Activated CD8-positive, alpha-beta memory T cell treated with anti-CD3 and anti-CD28 coated beads, Interleukin-2, amount 50 U/mL, for 24 hours (primary cell): ENCODE data around the gene DCAF11.

Source experiments
- DNase-seq: peaks from one replicate; pipeline ENCODE4 v3.0.0-alpha.2; 2020; ENCODE audit errors: extremely low read depth

Gene DCAF11

DNA sequence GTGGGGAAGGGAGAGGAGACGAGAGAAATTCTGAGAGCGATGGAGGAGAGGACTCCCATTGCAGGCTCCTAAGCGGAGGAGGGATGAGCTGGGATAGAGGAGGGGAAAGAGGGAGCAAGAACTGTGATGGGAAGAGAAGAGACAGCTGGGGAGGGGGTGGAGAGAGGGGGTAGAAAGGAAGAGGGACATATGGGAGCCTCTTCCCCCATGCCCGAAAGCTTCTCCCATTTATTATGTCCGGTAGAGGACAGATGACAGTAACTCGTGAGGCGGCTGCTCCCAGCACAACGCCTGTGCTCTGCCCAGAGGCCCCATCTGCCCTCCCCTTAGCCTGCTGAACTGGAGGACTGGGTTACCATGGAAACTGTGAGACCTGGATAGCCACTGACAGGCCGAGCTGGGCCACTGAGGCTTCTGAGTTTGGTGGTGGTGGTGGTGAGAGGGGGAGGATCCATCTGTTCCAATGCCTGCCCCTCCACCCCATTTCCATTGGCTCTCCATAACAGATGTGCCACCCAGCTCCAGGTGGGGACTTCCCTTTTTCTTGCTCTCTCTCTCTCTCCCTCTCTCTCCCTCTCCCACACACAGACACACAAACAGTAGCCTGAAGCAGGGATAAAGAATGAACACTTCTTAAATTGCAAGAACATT, 35.0 kb upstream of the DCAF11 start:
- no peak for DNase-seq

- no peak for DNase-seq
These were observed 34.4 kb upstream of the DCAF11 start for GRCh38 chr14:24080142-24080530.

- DNase-seq, result peak; percentile 46
These were observed 33.5 kb upstream of the DCAF11 start for GRCh38 chr14:24080888-24081738.

DNA sequence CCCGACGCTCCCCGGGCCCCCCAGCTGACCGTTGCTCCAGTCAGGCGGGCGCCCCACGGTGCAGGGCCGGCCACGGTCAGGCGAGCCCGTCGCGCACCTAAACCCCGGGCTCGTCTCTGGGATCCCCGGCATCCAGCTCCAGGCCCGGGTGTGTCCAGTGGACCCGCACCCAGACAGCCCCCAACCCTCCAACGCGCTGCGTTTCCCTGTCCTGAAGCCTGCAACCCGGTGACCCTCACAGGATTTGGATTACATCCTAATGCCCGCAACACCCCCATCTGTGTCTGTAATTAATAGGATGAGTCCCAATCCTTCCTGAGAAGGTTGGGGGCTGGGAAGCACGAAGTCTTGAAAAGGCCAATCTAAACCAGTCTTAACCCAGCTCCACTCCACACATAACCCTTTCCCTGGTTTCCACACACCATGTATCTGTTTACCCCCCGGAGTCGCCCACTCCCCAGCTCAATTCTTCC, 32.8 kb upstream of the DCAF11 start:
- no peak for DNase-seq

- DNase-seq, result no peak
These were observed 32.0 kb upstream of the DCAF11 start for GRCh38 chr14:24082411-24083080.

GRCh38 chr14:24083462-24083861, 31.1 kb upstream of the DCAF11 start:
- no peak for DNase-seq

GRCh38 chr14:24084440-24084839, 30.1 kb upstream of the DCAF11 start:
- no peak for DNase-seq

DNA sequence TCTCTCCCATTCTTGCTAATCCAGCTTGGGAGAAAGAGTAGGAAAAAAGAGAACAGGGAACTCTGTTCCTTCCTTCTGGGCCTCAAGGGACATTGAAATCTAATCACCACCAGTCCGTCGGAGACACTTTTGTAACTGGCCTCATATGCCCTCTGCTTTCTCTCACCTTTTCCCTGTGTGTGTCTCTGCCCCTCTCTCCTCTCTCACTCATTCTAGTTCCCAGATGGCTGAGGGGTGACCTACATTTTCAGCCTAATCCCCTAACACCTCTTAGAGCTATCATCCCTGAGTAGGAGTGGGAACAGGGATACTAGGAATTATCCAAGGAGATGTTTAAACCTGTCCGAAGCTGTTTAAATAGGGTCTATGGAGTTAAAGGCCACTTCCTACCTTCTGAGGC, 29.4 kb upstream of the DCAF11 start:
- no peak for DNase-seq

DNA sequence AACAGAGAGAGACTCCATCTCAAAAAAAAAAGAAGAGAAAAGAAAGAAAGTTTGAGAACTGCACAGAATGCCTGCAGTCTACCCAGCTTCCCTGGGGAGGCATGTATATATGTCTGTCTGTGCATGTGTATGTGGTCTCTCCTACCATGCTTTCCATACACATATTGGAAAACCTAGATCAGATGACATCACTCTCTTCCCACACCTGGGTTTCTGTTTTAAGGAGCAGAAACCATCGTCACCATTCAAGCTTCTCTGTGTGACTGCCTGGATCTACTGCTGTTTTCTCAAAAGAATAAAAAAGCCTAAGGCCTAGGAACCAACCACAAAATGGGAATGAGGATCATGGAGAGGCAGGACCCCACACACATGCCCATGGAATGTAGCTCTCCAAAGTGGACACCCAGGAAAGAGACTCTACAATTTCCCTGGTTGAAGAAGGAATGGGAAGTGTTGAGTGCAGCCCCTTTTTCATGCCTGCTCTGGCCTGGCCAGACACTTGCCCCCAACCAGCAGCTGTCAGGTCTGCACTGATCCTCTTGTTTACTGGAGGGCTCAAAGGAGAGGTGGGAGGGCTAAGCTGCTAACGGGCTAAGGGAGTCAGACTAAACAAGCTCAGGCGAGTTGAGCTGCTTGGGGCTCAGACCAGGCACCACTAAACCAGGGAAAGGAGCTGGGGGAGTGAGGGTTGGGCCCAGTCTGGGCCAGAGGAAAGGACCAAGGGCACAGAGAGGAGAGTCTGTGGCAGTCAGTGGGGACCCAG, 28.2 kb upstream of the DCAF11 start:
- no peak for DNase-seq

- DNase-seq, result no peak
These were observed 27.6 kb upstream of the DCAF11 start for GRCh38 chr14:24087004-24087403.

DNA sequence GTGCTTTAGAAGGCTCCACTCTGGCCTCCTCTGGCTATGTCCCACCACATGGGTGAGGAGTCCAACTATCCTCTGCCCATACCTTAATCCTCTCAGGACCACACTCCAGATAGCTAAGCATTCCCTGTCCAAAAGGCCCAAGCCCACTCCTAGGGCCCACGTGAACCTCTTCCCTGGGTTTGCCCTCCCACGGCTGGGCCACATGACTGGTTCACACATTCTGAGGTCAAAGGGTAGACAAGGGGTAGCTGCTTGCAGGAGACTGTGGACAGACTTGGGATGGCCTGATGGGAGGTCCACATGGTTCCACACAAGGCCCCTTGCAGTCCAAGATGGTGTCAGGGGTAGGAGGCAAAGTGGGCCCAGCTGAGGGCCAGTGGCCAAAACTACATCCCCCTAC, 26.5 kb upstream of the DCAF11 start:
- DNase-seq, result no peak

DNA sequence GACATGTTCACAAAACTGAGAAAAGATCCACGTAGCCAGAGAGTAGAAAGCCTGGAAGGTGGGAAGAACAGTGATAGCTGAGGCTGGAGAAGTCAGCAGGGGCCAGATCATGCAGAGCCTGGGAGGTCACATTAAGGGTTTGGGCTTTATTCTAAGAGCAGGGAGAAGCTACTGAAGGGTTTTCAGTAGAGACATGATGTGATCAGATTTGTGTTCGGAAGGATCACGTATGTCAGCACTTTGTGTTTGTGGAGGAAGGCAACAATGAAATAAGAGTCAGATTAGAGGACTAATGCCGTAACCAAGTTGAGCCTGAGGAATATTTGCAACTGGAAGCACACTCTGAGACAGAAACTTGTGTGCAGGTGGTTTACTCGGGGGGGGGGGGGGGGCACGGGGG, 24.7 kb upstream of the DCAF11 start:
- DNase-seq, result no peak

GRCh38 chr14:24092110-24092504, 22.5 kb upstream of the DCAF11 start:
- DNase-seq, result no peak

DNA sequence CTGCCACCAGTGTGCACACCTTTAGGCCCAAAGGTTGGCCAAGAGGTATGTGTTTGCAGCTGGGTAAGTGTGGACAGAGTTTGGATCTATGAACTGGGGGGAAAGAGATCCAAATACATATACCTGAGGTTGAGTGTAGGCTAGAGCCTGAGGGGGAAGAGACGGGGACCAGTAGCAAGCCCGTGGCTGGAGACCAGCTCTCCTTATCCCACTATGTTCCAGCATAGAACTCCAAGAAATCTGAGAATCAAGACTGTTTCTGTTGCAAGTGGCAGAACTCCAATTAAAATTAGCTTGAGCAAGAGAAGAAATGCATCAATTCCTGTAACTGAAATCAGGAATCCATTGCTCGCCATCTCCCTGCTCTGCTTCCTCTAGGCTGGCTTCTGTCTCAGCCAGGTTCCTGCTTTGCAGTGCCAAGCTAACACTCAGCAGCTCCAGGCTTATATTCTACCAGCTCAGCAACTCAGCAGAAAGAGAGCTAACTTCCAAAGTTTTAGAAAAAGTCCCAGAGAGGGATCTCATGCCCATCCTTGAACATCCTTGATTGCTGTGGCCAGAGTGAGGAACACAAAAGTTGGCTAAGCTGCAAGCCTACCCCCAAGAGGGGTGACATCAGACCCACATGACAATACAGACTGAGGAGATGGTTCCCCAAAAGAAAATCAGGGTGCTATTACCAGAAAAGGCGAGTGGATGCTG, 21.9 kb upstream of the DCAF11 start:
- no peak for DNase-seq

- no peak for DNase-seq
These were observed 21.2 kb upstream of the DCAF11 start for GRCh38 chr14:24093207-24093900.

- DNase-seq, result peak; percentile 56
These were observed 20.4 kb upstream of the DCAF11 start, which contains the start of gene PCK2 for GRCh38 chr14:24093901-24094840. Gene PCK2, plus strand, starts transcription at chr14:24094311. Its CDS starts 95 bp downstream, at chr14:24094406.

DNA sequence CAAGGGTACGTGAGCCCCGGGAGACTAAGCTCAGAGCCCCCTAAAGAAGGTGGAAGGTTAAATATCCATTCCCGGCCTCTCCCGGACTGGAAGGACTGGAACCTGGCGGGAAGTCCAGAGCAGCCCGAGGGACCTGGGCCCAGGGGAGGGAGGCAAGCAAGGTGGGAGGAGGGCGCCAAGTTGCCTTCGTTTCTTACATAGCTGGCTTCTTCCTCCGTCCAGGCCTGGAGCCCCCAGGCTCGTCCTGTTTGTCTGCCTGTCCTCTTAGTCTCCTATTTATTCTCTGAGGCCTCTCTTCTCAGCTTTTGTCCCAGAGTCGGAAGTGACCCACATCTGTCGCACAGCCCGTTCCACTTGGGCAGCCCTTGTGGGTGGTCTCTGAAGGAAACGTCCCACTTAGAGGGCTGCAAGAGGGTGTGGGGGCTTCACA, 19.7 kb upstream of the DCAF11 start:
- no peak for DNase-seq

DNA sequence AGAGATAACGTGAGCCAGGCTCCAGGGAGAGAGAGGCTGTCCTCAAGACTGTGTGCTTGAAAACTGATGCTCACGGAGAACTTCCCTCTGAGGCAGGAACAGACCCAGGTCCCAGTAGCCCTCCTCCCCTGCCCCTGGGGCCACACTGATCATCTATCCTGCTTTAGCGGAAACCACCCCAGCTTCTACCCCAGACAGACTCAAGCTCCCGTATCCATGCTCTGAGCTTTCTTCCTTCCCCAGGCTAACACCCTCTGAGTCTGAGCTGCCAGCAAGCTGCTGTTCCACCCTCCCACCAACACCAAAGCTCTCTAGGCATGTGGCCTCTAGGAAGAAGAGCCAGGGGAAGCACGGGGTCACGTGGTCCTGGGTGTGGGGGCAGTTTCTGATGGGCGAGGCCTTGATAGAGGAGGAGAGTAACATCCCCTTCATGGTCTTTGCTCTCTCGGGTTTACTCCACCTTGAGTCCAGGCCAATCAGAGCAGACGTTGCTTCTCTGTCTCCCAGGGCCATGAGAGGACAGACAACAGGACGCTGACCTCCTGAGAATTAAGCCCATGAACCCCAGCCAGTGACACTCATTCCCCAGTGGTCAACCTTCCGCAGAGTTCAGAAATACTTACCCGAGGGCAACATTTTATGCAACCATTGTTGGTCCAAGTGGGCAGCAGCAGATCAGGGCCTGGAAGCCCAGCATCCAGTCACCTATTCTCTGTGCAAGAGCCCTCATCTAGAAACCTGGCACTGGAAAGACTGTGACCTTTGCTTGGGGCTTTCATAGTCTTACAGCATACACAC, 19.1 kb upstream of the DCAF11 start:
- no peak for DNase-seq
